GM12878 (cell line): ENCODE measurements around the gene SYNRG. TPM values are rescaled to one million over a fixed set of nuclear protein-coding genes. Genes with fewer than 3 reads are reported as not detected.

Experiments
- ATAC-seq: fragments of 200-7000 bp; cut with Tn5 transposase; 3 replicates; pipeline ENCODE4 v1.9.1; 2020; ENCODE audit warnings: mild to moderate bottlenecking, moderate library complexity
- BruUV-seq: library from RNA; stranded (reverse); fragments of 400-500 nt; replicated peaks from 2 replicates; lab custom pipeline; 2021; lab: Mats Ljungman, UMichigan
- CTCF ChIA-PET: fragments of 300-600 bp; sonication (Branson Sonifier 250); formaldehyde crosslinking; extraction: SDS; loops from one replicate; lab custom pipeline; 2021; ENCODE audit warnings: inconsistent platforms; lab: Yijun Ruan, JAX
- POLR2A ChIA-PET: fragments of 350-600 bp; formaldehyde crosslinking; extraction: SDS; loops from one replicate; lab custom pipeline; 2021; ENCODE audit warnings: inconsistent platforms; lab: Charles Lee
- RAD21 ChIA-PET: fragments of 300-600 bp; sonication (Branson Sonifier 250); formaldehyde crosslinking; loops from one replicate; lab custom pipeline; 2023; ENCODE audit warnings: antibody characterized with exemption; ENCODE audit not compliant: unreplicated experiment; lab: Charles Lee
- SMC1A ChIA-PET: fragments of 300-600 bp; sonication (Branson Sonifier 250); formaldehyde crosslinking; loops from one replicate; lab custom pipeline; 2023; ENCODE audit not compliant: unreplicated experiment, uncharacterized antibody; lab: Charles Lee
- DNase-seq: peaks from one replicate; pipeline ENCODE4 v3.0.0-alpha.2; 2011; ENCODE audit warnings: low read depth, low spot score
- FAIRE-seq: peaks from 3 replicates; lab custom pipeline; 2011; peaks lifted over from hg19 to GRCh38; lab: Jason Lieb, UNC
- H2AFZ ChIP-seq: 2 replicates; pipeline ENCODE4 v1.6.0; 2011; ENCODE audit warnings: low read depth, low read length, control low read depth; ENCODE audit not compliant: control insufficient read depth
- H3K27ac ChIP-seq: 2 replicates; pipeline ENCODE4 v1.5.1; 2011; ENCODE audit warnings: control low read depth; ENCODE audit not compliant: control insufficient read depth, insufficient read depth
- H3K27me3 ChIP-seq, 2 experiments: replicated peaks in 1 of 2; 2 replicates each; pipeline versions ENCODE4 v1.6.0 to v1.6.1; 2011; ENCODE audit warnings: low read length in 1 of 2; ENCODE audit not compliant: control insufficient read depth in 2 of 2, insufficient read depth in 2 of 2
- H3K36me3 ChIP-seq, 2 experiments: 2 replicates each; pipeline ENCODE4 v1.5.1; 2011; ENCODE audit warnings: low read length in 1 of 2; ENCODE audit not compliant: control insufficient read depth in 2 of 2, insufficient read depth in 2 of 2
- H3K4me1 ChIP-seq: 2 replicates; pipeline ENCODE4 v1.6.1; 2011; ENCODE audit warnings: mild to moderate bottlenecking, low read length, moderate library complexity, mixed read lengths; ENCODE audit not compliant: control insufficient read depth, insufficient read depth
- H3K4me2 ChIP-seq: 2 replicates; pipeline ENCODE4 v1.6.0; 2011; ENCODE audit warnings: control low read depth; ENCODE audit not compliant: control insufficient read depth, insufficient read depth
- H3K4me3 ChIP-seq: fragments of 200-600 bp; sonication (generic); 2 replicates; pipeline ENCODE4 v1.5.1; 2016
- H3K79me2 ChIP-seq: 2 replicates; pipeline ENCODE4 v1.6.0; 2011; ENCODE audit warnings: low read length; ENCODE audit not compliant: control insufficient read depth, insufficient read depth
- H3K9ac ChIP-seq: 2 replicates; pipeline ENCODE4 v1.8.0; 2011; ENCODE audit warnings: low read length, control low read depth, mixed read lengths; ENCODE audit not compliant: control insufficient read depth, insufficient read depth
- H3K9me3 ChIP-seq: replicated peaks from 3 replicates; pipeline ENCODE4 v1.5.1; 2011; ENCODE audit warnings: mild to moderate bottlenecking, low read length; ENCODE audit not compliant: control insufficient read depth, insufficient read depth
- H4K20me1 ChIP-seq: 2 replicates; pipeline ENCODE4 v1.6.0; 2011; ENCODE audit not compliant: control insufficient read depth, insufficient read depth
- BCL11A ChIP-seq: IDR thresholded peaks from 2 replicates; pipeline ENCODE4 v1.6.1; 2011; ENCODE audit warnings: low read depth, low read length
- CHD4 ChIP-seq: fragments of 200-600 bp; sonication (generic); IDR thresholded peaks from 2 replicates; pipeline ENCODE4 v1.6.1; 2016; ENCODE audit warnings: mild to moderate bottlenecking
- CREB1 ChIP-seq: IDR thresholded peaks from 2 replicates; pipeline ENCODE4 v1.6.1; 2012; ENCODE audit warnings: low read depth, mild to moderate bottlenecking, inconsistent platforms
- EP300 ChIP-seq, 2 experiments: fragments of 150-350 bp in 1 of 2; IDR thresholded peaks; 2 replicates each; pipeline ENCODE4 v1.6.1; 2011 to 2012; ENCODE audit warnings: low read depth in 2 of 2, low read length in 2 of 2, borderline replicate concordance in 1 of 2, improper control_type of control experiment in 1 of 2, inconsistent platforms in 1 of 2; ENCODE audit not compliant: control insufficient read depth in 1 of 2
- FOXM1 ChIP-seq: IDR thresholded peaks from 2 replicates; pipeline ENCODE4 v1.6.1; 2012; ENCODE audit warnings: low read depth, mild to moderate bottlenecking, inconsistent platforms, low read length, moderate library complexity
- KAT2A ChIP-seq: conservative IDR thresholded peaks from 2 replicates; pipeline ENCODE4 v1.6.1; 2011; ENCODE audit warnings: low read depth, low read length; ENCODE audit not compliant: control insufficient read depth
- MYC ChIP-seq: IDR thresholded peaks from 2 replicates; pipeline ENCODE4 v1.6.1; 2011; ENCODE audit warnings: mild to moderate bottlenecking, low read length, moderate library complexity, inconsistent platforms; ENCODE audit not compliant: insufficient read depth, insufficient replicate concordance, insufficient read length, severe bottlenecking
- NKRF ChIP-seq: fragments of 450-650 bp; conservative IDR thresholded peaks from 2 replicates; pipeline ENCODE4 v1.6.1; 2017; ENCODE audit warnings: mild to moderate bottlenecking, moderate library complexity
- PAX5 ChIP-seq: IDR thresholded peaks from 2 replicates; pipeline ENCODE4 v1.6.1; 2011; ENCODE audit warnings: low read depth, low read length, borderline replicate concordance
- POU2F2 ChIP-seq: IDR thresholded peaks from 3 replicates; pipeline ENCODE4 v1.6.1; 2011; ENCODE audit warnings: low read depth, mild to moderate bottlenecking, low read length, borderline replicate concordance
- RB1 ChIP-seq: fragments of 450-650 bp; formaldehyde crosslinking; IDR thresholded peaks from 2 replicates; pipeline ENCODE4 v1.6.1; 2017; ENCODE audit warnings: mild to moderate bottlenecking, borderline replicate concordance
- SMAD1 ChIP-seq: fragments of 450-650 bp; IDR thresholded peaks from 2 replicates; pipeline ENCODE4 v1.6.1; 2018; ENCODE audit warnings: mild to moderate bottlenecking, low read depth; ENCODE audit not compliant: partially characterized antibody
- SMARCA5 ChIP-seq: fragments of 450-650 bp; IDR thresholded peaks from 2 replicates; pipeline ENCODE4 v1.6.1; 2017; ENCODE audit warnings: mild to moderate bottlenecking
- TBL1XR1 ChIP-seq: IDR thresholded peaks from 2 replicates; pipeline ENCODE4 v1.6.1; 2012; ENCODE audit warnings: low read depth, low read length, improper control_type of control experiment
- ZNF207 ChIP-seq: fragments of 450-650 bp; IDR thresholded peaks from 2 replicates; pipeline ENCODE4 v1.6.1; 2014; ENCODE audit warnings: antibody characterized with exemption, mild to moderate bottlenecking, borderline replicate concordance
- ZNF592 ChIP-seq: fragments of 450-650 bp; IDR thresholded peaks from 2 replicates; pipeline ENCODE4 v1.6.1; 2017; ENCODE audit warnings: mild to moderate bottlenecking, moderate library complexity
- WGBS: methylation state at CpG from one replicate; pipeline ENCODE4 v1.1.6; 2016; ENCODE audit warnings: low lambda C conversion rate; ENCODE audit not compliant: insufficient replicate concordance, insufficient coverage; ENCODE audit errors: missing lambda C conversion rate; 5-methylcytosine and 5-hydroxymethylcytosine counted together
- in situ Hi-C: fragments of 300-500 bp; cut with MboI; formaldehyde crosslinking; loops from 9 replicates; pipeline ENCODE4 v1.14.3; 2018; ENCODE audit warnings: mixed read lengths
- intact Hi-C: fragments of 100-400 bp; cut with micrococcal nuclease; formaldehyde crosslinking; loops from one replicate; pipeline ENCODE4 v1.14.2; 2022; ENCODE audit not compliant: unreplicated experiment
- polyA plus RNA-seq, 11 experiments: library from polyadenylated mRNA; depleted of rRNA in 4 of 11; unstranded in 6 of 11; stranded (reverse) in 5 of 11; fragments of >200 nt; fragmentation: Nextera tagmentation in 4 of 11; fragmentation: Illumina TruSeq in 1 of 11; extraction: Ambion mirVana in 4 of 11; extraction: Trizol in 1 of 11; gene quantifications; 1 replicate in 1 of 11; 2 replicates in 10 of 11; pipeline versions ENCODE4 v1.2.1 to v1.2.3, GENCODE V29; 2011 to 2016; ENCODE audit warnings: inconsistent platforms in 2 of 11, missing spikeins in 2 of 11, low read depth in 1 of 11
- total RNA-seq, 4 experiments: library from RNA; depleted of rRNA in 3 of 4; stranded (reverse); fragments of >200 nt in 3 of 4; fragmentation: Illumina TruSeq in 1 of 4; extraction: Trizol in 1 of 4; gene quantifications; 2 replicates each; pipeline versions ENCODE4 v1.2.1 to v1.2.3, GENCODE V29; 2013 to 2021
- TF ChIP-seq, protein P1 (sequence below): fragments of 450-650 bp; IDR thresholded peaks from 2 replicates; pipeline ENCODE4 v1.6.1; 2017; ENCODE audit warnings: mild to moderate bottlenecking, low read depth, inconsistent platforms; ENCODE audit not compliant: poor library complexity, severe bottlenecking

Gene SYNRG
- total and polyA plus RNA-seq, 10 of the 15 experiments (the other 5 are each of a cell fraction or from before 2014, with no cell fraction given), result 5.2 to 40.4 (median 26.7) TPM

DNA sequence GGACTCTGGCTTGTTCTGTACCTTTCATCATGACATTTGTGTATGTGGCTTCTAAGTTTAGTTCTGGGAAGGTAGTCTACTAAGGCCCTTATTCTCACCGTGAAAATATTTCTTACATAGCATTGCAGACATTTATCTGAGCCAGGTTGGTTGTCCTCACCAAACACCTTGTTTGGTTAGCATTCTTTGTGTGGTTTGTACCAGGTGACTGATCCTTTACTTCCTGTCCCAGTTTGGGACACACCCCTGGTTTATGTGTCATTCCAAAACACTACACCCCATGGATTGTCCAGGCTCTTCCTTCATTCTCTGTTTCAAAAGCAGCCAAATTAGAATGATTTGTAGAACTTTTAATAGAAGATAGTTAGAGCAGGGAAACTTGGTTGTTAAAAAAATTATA lies 142.7 kb downstream of the SYNRG start:
- Histone ChIP-seq H4K20me1 (no peaks in the 10 kb centered on the region), H3K9me3 (no peaks in the 10 kb centered on the region), H3K4me3 (no peak overlapping the region), H3K27me3 (no peaks in the 10 kb centered on the region), H3K79me2 (no peaks in the 10 kb centered on the region), H3K27ac (no peak overlapping the region), H3K9ac (no peak overlapping the region), H2AFZ (no peak overlapping the region), H3K4me2 (no peak overlapping the region), H3K4me1 (no peaks in the 10 kb centered on the region), H3K36me3 (peaks cover 2 to 5% of the 10 kb centered on the region in 2 experiments)
- ChIA-PET RAD21 (interaction anchor here (0.8 to 1.3 kb wide), 2 partner anchors 17 to 37 kb away, joined by 3 to 4 read pairs; no protein-coding TSS in a partner anchor), SMC1A (interaction anchor here (1.1 to 1.5 kb wide), 3 partner anchors 63 to 100 kb away, joined by 3 to 5 read pairs (median 4); no protein-coding TSS in a partner anchor), POLR2A (no interaction called here), CTCF (no interaction called here)
- no peak for FAIRE-seq
- no peak for DNase-seq
- in situ Hi-C loops (no loop called here), intact Hi-C loops (no loop called here)
- ATAC-seq, result no peak
- 100% methylated on average over 1 of the region's 1 CpG for WGBS
- no TSS peak for BruUV-seq
- TF ChIP-seq FOXM1, result no peak
- no peak for TF ChIP-seq EP300 (IDR thresholded peaks at IDR 0.05; ENCODE audit: borderline replicate concordance in 1 of 2, control insufficient read depth in 1 of 2, low read depth in 2 of 2, low read length in 2 of 2)
- no peak for TF ChIP-seq MYC
- no peak for TF ChIP-seq NKRF
- TF ChIP-seq SMARCA5, result no peak
- TF ChIP-seq, protein P1, sequence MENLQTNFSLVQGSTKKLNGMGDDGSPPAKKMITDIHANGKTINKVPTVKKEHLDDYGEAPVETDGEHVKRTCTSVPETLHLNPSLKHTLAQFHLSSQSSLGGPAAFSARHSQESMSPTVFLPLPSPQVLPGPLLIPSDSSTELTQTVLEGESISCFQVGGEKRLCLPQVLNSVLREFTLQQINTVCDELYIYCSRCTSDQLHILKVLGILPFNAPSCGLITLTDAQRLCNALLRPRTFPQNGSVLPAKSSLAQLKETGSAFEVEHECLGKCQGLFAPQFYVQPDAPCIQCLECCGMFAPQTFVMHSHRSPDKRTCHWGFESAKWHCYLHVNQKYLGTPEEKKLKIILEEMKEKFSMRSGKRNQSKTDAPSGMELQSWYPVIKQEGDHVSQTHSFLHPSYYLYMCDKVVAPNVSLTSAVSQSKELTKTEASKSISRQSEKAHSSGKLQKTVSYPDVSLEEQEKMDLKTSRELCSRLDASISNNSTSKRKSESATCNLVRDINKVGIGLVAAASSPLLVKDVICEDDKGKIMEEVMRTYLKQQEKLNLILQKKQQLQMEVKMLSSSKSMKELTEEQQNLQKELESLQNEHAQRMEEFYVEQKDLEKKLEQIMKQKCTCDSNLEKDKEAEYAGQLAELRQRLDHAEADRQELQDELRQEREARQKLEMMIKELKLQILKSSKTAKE, result no peak
- TF ChIP-seq CHD4, result no peak
- TF ChIP-seq PAX5, result no peak
- TF ChIP-seq TBL1XR1, result no peak
- TF ChIP-seq ZNF592, result no peak
- TF ChIP-seq KAT2A, result no peak
- no peak for TF ChIP-seq ZNF207
- no peak for TF ChIP-seq CREB1
- no peak for TF ChIP-seq RB1
- no peak for TF ChIP-seq SMAD1
- no peak for TF ChIP-seq BCL11A
- no peak for TF ChIP-seq POU2F2
